ENCODE data around the gene SOWAHA. TPM values are rescaled to one million over a fixed set of nuclear protein-coding genes. Genes with fewer than 3 reads are reported as not detected.

The SOWAHA gene
- total RNA-seq, 1 donor from 2014 or later = not detected

DNA sequence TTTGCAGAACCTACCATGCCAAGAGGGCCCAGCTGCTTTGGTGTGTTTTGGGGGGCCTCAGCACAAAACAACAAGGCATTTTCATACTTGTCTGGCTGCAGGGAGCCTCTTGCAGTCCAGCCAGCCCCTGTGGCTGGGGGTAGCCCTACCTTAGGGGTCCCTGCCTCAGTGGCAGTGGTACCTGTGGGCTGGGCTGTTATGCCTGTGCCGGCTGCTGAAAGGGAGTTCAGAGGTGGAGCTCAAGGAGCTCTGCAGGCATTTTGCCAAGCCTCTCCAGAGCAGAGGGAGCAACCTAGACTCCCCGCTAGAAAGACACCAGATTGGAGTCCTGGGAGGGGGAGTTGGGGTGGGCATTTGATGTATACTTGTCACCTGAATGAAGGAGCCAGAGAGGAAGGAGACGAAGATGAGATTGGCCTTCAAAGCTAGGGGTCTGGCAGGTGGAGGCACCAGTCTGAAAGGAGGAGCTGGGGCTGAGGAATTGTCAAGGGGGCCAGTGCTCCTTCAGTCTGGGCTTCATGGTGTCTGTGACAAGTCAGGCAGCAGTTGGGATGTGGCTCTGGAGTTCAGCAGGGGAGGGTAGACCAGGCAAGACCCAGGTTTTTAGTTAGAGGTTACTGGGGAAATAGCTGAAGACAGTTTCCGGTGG lies 15.9 kb downstream of the SOWAHA start:
- H3K27ac ChIP-seq = no peak overlapping the region
- intact Hi-C loops (cut with DNase I) = no loop called here
- peak overlapping the region in 1 of 2 donors; percentile 78 for H3K4me3 ChIP-seq

DNA sequence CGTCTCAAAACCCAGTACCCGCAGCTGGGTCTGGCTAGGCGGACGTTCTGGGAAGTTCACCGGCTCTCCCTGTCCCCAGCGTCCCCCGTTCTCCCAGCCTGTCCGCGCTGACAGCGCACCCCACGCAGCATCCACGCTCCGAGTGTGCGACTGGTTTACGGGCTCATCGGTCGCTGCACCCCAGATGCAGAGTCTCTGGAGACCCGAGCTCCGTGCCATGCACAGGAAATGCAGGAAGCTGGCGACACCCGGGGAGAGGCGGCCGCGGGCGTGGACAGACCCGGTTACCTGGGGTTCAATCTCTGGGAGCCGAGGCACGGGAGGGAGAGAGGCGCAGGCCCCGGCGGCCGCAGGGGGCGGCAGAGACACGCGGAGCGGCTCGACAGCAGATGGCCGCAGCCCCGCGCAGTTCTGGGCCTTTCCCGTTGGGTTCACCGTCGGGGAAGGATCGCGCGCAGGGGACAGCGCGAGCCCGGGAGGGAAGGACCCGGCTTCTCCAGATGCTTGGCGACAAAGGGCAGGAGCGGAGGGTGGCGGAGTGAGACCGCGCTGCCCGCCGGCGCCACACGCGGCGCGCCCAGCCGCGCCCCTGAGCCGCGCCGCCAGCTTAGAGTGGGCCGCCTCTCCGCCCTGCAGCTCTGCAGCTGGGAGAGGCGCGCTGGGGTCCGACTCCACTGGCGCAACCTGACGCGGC lies 16.8 kb downstream of the SOWAHA start:
- Histone ChIP-seq H3K4me1 (peaks cover 5 to 9% of the 10 kb centered on the region in 2 donors), H3K4me3 (peak overlapping the region; percentile 74 to 78), H3K9me3 (no peaks in the 10 kb centered on the region), H3K27me3 (no peaks in the 10 kb centered on the region), H3K36me3 (no peaks in the 10 kb centered on the region), H3K27ac (peak overlapping the region; percentile 18 to 55)
- intact Hi-C loops (cut with DNase I) = loop anchor here (1.0 to 5.0 kb wide), 2 partner anchors 36 to 52 kb away; partner anchors contain the start of genes GDF9 and UQCRQ
- DNase-seq (ENCODE audit: low spot score in 2 of 2) = peak in 1 of 2 donors; percentile 85
- TF ChIP-seq, protein P1, sequence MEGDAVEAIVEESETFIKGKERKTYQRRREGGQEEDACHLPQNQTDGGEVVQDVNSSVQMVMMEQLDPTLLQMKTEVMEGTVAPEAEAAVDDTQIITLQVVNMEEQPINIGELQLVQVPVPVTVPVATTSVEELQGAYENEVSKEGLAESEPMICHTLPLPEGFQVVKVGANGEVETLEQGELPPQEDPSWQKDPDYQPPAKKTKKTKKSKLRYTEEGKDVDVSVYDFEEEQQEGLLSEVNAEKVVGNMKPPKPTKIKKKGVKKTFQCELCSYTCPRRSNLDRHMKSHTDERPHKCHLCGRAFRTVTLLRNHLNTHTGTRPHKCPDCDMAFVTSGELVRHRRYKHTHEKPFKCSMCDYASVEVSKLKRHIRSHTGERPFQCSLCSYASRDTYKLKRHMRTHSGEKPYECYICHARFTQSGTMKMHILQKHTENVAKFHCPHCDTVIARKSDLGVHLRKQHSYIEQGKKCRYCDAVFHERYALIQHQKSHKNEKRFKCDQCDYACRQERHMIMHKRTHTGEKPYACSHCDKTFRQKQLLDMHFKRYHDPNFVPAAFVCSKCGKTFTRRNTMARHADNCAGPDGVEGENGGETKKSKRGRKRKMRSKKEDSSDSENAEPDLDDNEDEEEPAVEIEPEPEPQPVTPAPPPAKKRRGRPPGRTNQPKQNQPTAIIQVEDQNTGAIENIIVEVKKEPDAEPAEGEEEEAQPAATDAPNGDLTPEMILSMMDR (IDR thresholded peaks at IDR 0.05) = peak; percentile 70 to 95 (median 92)

More for the DNA sequence above, 15.9 kb downstream of the SOWAHA start:
- no peaks in the 10 kb centered on the region for H3K9me3 ChIP-seq
- TF ChIP-seq, protein P1 (IDR thresholded peaks at IDR 0.05) = no peak
- peaks cover 5 to 9% of the 10 kb centered on the region in 2 donors for H3K4me1 ChIP-seq
- no peaks in the 10 kb centered on the region for H3K27me3 ChIP-seq
- H3K36me3 ChIP-seq = no peaks in the 10 kb centered on the region
- DNase-seq (ENCODE audit: low spot score in 2 of 2) = peak in 1 of 2 donors; percentile 60

DNA sequence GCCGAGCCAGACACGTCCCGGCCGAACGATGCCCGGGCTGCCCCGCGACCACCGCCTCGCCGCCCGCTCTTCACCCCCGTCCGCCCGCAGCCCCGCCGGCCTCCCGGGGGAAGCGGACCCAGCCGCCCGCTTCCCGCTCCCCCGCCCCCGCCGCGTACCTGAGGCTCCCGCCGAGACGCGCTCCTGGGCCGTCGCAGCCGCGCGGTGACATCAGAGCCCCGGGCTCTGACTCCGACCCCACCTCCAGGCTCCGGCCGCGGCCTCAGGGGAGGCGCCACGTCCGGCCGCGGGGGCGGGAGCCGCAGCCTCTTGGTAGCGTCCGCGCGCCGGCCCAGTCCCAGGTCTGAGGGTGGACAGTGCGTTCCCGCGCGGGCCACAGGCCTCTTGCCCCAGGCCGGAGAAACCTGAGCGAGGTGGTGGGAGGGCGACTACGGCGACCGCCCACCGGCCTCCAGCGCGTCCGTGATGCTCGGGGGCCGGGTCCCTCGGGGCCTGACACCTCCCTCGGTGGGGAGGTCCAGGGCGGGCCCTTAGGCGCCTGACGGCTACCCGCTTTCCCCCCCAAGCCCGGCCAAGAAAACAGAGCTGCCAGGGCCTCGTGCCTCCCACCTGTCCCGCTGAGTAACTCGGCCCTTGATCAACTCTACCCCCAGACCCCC lies 17.5 kb downstream of the SOWAHA start, which contains the start of gene SHROOM1:
Gene SHROOM1 (minus strand): TSS at position 212 of the 659 bp plus-strand sequence. CDS start 4,507 bp downstream, outside the sequence.
- no peaks in the 10 kb centered on the region for H3K27me3 ChIP-seq
- DNase-seq (ENCODE audit: low spot score in 2 of 2) = peak in 1 of 2 donors; percentile 82
- no peaks in the 10 kb centered on the region for H3K36me3 ChIP-seq
- TF ChIP-seq, protein P1 (IDR thresholded peaks at IDR 0.05) = no peak
- intact Hi-C loops (cut with DNase I) = loop anchor here (1.0 to 5.0 kb wide), 2 partner anchors 36 to 52 kb away; partner anchors contain the start of genes GDF9 and UQCRQ
- peak within 1 kb of the TSS; percentile 18 to 55 for H3K27ac ChIP-seq
- H3K9me3 ChIP-seq = no peaks in the 10 kb centered on the region
- H3K4me3 ChIP-seq = peak within 1 kb of the TSS; percentile 74 to 78
- peaks cover 5 to 9% of the 10 kb centered on the region in 2 donors for H3K4me1 ChIP-seq

DNA sequence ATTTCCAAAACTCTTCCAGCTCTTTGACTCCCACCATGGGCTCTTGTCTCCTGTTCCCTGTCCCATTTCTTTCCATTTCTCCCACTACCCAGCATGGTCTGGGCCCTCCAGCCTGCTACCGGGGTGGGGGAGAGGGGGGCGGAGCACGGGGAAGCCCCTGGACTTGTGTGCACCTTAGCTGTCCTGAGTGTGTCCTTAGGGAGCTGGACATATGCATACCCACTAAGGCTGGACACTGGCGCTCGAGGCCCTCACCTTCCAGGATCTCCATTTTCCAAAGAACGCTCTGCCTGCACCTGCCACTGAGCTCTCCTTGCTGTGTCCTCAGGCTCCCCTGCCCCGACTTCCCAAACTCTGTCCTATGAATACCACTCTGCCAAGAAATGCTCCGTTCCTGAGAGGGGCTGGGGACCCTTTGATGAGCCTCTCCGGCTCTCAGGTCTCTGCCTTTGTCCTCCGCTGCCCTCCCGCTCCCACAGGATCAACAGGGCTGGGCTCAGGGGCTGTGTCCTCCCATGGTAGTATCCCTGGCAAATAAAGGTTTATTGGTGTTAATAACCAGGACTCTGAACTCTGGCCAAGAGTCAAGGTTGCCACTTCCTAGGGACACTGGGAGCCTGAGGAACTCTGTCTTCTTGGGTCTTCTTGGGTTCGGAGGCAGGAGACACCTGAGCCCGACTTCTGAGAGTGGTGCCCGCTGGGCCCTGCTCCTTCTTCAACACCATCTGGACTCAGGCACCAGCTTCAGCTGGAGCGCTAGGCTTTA lies 18.2 kb downstream of the SOWAHA start:
- no peaks in the 10 kb centered on the region for H3K36me3 ChIP-seq
- H3K4me1 ChIP-seq = peaks cover 5 to 9% of the 10 kb centered on the region in 2 donors
- H3K27ac ChIP-seq = no peak overlapping the region
- TF ChIP-seq, protein P1 (IDR thresholded peaks at IDR 0.05) = no peak
- H3K9me3 ChIP-seq = no peaks in the 10 kb centered on the region
- DNase-seq (ENCODE audit: low spot score in 2 of 2) = no peak
- peak overlapping the region; percentile 74 to 78 for H3K4me3 ChIP-seq
- H3K27me3 ChIP-seq = no peaks in the 10 kb centered on the region
- intact Hi-C loops (cut with DNase I) = loop anchor here (5.0 kb wide), 1 partner anchor 51 kb away; no protein-coding TSS in a partner anchor

DNA sequence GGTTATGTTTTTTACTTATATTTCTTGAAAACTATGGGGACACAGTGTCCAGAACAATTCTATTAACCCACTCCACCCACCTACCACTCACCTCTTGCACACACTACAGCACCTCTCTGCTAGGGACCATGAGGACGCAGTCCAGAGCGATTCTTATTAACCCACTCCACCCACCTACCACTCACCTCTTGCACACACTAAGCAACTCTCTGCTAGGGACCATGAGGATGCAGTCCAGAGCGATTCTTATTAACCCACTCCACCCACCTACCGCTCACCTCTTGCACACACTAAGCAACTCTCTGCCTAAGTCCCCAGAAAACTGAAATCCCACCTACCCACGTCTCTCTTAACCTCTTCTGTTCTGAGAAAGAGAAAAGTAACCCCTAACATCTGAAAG lies 19.5 kb downstream of the SOWAHA start:
- Histone ChIP-seq H3K27me3 (no peaks in the 10 kb centered on the region), H3K27ac (no peak overlapping the region), H3K9me3 (no peaks in the 10 kb centered on the region), H3K4me1 (peaks cover 5 to 9% of the 10 kb centered on the region in 2 donors), H3K36me3 (no peaks in the 10 kb centered on the region), H3K4me3 (no peak overlapping the region)
- intact Hi-C loops (cut with DNase I) = loop anchor here (5.0 kb wide), 1 partner anchor 50 kb away; no protein-coding TSS in a partner anchor
- TF ChIP-seq, protein P1 (IDR thresholded peaks at IDR 0.05) = no peak
- no peak for DNase-seq (ENCODE audit: low spot score in 2 of 2)

Data from ascending aorta (tissue), 2 donors.